Panc1 (cell line): ENCODE measurements around the gene IRX4.

ENCODE experiments used
- CTCF ChIP-seq: fragments of 450-650 bp; IDR thresholded peaks from 2 replicates; pipeline ENCODE4 v1.5.1; 2017; ENCODE audit warnings: mild to moderate bottlenecking
- POLR2AphosphoS5 ChIP-seq: IDR thresholded peaks from 2 replicates; pipeline ENCODE4 v1.6.1; 2012; ENCODE audit warnings: mild to moderate bottlenecking, low read depth, low read length, moderate library complexity
- REST ChIP-seq, 2 experiments: IDR thresholded peaks; 2 replicates each; pipeline ENCODE4 v1.6.1; 2011 to 2012; ENCODE audit warnings: low read depth in 2 of 2, control low read depth in 1 of 2, low read length in 1 of 2, mild to moderate bottlenecking in 1 of 2, moderate library complexity in 1 of 2; ENCODE audit not compliant: insufficient read depth in 1 of 2
- SIN3A ChIP-seq: IDR thresholded peaks from 2 replicates; pipeline ENCODE4 v1.6.1; 2012; ENCODE audit warnings: low read depth, mild to moderate bottlenecking, low read length, moderate library complexity, borderline replicate concordance; ENCODE audit not compliant: insufficient read depth
- TCF7L2 ChIP-seq: IDR thresholded peaks from 2 replicates; pipeline ENCODE4 v1.6.1; 2011; ENCODE audit warnings: mild to moderate bottlenecking, low read depth, low read length, inconsistent platforms

DNA sequence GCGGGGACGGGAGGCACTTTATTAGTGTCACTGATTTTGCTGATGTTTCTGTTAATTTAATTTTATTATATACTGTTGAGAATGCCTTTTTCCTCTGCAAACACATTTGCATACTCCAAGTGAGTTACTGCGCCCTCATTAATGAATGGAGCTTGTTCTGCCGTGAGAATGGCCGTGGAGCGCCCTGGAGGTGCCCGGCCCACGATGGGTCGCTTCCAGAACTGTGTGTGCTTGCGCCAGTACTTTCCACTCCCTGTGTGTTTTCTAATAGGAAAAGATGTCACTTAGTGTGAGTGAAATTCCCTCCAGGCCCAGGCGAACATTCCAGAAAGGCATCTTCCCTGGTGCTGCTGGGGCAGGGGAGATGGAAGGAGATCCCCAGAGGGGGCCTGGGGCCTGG lies 51.5 kb downstream of the IRX4 start:
- no peak for TF ChIP-seq TCF7L2
- TF ChIP-seq CTCF: no peak
- TF ChIP-seq POLR2AphosphoS5: no peak
- TF ChIP-seq REST (IDR thresholded peaks at IDR 0.05; ENCODE audit: insufficient read depth in 1 of 2, low read depth in 2 of 2, low read length in 1 of 2): no peak
- TF ChIP-seq SIN3A: no peak
